GM18520 (cell line): ENCODE measurements around the gene LSM4.

ENCODE experiments used
- ATAC-seq: cut with Tn5 transposase; IDR thresholded peaks from one replicate; pipeline ENCODE4 v1.9.1; 2021; ENCODE audit not compliant: unreplicated experiment

The LSM4 gene

DNA sequence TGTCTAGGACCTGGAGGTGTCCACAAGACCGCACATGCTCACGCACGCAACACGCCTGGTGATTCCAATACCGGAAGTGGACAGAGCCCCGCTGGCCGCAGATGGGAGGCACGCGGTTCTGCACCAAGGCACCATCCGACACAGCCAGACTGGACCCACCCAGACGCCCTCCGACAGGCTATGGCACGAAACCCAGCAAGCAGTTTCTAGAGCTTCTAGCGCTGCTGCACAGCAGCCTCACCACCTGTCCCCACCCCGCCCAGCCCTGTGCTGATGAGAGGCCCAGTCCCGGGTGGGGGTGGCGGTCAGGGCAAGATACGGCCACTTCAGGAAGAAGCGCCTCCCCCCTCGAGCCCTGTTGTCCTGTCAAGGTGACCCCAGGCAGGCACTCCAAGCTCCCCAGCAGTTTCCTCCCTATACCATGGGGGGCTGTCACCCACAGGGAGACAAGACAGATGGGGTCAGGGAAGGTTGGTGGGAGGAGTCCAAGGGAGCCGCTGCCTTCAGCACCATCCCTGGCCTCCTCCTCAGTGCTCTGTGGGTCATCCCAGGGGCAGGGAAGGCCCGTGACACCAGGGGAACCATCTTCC, 11.3 kb downstream of the LSM4 start:
- ATAC-seq: no peak

DNA sequence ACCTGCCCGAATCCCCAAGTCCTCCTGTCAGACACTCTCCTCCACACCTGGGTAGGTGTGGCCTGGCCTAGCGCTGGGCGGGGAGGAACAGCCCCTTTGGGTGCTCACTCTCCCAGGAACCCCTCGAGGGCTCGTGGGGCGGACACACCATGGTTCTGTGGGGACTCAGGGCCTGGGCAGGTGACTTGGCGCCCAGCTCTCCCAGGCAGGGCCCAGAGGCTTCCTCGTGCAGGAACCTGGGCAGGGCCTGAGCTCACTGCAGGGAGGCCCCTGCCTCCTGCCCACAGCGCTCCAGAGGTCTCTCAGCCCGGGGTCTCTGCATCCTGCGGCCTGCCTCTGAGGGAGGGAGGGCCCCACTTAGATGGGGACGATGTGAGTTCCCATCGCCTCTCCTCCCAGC, 11.9 kb downstream of the LSM4 start:
- no peak for ATAC-seq

DNA sequence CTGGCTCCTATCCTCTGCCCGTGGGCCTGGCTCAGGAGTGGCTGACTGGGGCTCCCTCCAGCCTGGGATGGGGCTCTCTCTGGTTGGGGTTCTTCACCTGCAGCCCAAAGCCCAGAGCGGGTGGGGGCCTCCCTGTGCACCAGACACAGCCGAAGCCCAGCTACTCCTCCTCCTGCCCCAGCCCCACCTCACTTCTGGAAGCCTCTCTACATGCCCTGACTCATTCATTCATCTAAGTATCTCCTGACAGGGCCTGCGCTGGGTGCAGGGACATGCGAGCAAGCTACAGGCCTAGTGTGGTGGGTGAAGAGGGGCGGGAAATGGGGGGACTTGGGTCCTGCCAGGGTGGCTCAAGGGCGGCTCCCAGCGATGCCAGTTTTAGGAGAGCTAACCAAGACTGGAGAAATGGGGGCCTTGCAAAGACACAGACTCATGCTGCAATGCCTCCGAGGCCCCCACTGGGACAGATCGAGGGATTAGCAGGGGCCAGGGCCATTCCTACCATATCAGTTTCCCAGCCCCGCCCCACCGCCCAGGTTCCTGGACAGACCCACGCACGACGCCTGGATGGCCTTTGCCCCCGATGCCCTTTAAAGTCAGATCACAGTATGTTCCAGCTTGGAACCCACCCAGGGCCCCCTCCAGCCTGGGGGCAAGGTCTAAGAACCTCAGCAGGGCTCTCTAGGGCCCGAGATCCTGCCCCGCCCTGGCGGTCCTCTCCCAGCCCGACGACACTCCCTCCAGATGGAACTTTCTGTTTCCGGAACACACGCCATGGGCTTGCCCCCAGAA, 12.6 kb downstream of the LSM4 start:
- ATAC-seq: no peak

- no peak for ATAC-seq
Observed at GRCh38 chr19:18309525-18310064, 13.3 kb downstream of the LSM4 start.

DNA sequence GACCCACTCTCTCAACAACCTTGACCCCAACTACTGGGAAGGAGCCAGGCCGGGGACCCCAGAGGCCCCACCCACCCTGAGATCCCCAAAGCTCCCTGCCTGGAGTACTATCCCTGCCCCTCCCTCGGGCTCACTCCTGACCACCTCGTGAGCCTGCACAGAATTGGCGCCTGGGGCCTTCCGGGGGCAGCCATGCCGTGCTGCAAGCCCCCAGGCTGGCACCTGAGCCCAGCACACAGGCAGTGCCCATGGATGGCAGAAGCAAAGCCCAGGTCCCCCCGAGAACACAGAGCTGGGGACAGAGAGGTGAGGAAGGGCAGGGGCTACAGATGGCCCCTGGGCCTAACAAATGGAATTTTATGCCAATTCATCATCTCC, 13.9 kb downstream of the LSM4 start:
- ATAC-seq: no peak

GRCh38 chr19:18308051-18308947, 14.6 kb downstream of the LSM4 start:
- ATAC-seq: no peak

- no peak for ATAC-seq
Observed at GRCh38 chr19:18307271-18307681, 15.6 kb downstream of the LSM4 start.

DNA sequence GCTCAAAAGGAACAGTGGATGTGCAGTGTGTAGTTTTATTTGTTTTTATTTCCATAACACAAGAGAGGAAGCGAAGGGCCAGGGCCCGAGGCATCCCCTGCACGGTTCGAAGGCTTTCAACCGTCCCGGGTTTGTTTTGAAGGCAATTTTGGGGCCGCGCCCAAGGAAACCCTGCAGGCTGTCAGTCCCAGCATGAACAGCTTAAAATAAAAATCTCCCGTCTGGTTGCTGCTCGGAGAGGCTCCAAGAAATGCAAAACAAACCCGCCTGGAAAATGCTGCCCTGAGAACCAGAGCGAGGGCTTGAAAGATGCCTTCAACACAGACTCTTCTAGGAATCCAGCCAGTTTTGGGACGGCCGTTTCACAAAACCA, 16.0 kb downstream of the LSM4 start:
- ATAC-seq: no peak

GRCh38 chr19:18306209-18306887, 16.5 kb downstream of the LSM4 start:
- no peak for ATAC-seq

DNA sequence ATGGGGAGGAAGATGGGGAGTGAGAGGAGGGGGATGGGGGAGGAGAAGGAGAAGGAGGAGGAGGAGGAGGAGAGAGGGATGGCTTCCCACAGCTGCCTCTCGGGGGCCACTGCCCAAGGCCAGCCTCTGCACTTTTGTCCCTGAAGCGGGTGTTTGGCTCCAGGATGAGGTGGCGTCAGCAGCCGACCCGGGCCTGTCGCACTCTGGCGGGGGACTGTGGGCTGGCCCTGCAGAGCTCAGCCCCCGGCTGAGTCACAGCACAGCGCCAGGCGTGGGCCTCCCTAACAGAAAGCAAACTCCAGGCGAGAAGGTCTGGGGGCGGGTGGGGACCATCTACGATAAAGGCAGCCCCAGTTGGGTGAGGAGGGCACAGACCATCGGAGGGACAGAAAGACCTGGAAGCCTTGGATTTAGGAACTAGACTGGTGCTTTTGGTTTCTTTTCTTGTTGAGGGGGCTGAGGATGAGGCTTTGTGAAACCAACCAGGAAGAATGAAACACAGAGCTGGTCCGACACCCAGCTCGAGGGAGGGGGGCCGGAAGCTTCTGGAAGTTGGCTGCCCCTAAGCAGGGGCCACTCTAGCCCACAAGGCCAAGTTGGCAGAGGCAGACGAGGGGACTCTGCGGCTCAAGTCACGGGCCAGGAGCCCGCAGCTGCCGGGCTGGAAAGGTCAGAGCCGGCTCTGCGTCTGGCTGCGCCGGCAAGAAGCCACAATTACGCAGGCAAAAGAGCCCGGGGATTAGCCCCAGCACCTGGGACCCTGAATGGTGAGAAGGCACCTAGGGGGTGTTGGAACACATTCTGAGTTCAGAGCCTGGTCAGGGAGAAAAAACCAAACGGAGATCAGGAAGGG, 18.2 kb downstream of the LSM4 start:
- no peak for ATAC-seq

DNA sequence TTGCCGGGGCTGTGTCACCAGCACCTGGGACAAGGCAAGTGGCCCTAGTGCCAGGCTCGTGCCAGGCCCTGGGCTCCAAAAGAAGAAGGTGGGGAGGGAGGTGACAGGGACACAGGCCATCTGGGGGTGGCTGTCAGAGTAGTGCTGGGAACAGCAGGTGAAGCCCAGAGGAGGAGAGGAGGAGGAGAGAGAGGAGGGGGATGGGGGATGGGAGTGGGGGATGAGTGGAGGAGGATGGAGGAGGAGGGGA, 18.7 kb downstream of the LSM4 start:
- no peak for ATAC-seq

- no peak for ATAC-seq
Observed at GRCh38 chr19:18301718-18302111, 21.2 kb downstream of the LSM4 start.

DNA sequence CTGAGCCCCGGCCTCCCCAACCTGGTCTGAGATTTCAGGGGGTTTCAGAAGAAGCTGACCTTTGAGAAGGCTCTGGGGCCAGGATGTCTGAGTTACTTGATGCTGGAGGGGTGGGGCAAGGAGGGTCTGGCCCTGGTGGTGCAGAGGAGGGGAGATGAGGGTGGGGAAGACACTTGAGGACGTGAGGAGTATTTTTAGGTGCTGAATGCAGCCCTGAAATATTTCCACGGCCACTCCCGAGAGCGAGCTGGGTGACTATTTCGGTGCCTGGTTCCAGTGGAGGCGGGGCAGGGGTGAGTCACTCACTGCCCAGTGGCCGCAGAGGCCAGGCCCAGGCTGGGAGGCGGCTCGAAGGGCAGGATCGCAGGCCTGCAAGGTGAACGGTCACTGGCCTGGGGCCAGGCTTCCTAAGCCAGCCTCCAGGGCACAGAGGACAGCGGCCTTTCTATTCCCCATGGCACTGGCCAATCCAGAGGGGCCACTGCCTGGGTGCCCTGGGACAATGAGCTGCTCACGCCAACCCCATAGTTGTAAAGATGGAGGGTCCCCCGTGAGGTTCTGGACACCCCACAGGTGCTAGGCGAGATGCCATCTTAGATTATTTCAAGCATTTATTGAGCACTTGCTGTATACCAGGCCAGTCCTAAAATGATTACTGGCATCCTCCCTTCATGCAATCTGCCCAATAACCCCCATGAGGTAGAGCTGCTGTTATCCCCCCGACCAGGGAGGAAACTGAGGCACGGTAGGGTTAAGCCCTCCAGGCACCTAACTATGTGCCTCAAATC, 21.8 kb downstream of the LSM4 start:
- no peak for ATAC-seq

DNA sequence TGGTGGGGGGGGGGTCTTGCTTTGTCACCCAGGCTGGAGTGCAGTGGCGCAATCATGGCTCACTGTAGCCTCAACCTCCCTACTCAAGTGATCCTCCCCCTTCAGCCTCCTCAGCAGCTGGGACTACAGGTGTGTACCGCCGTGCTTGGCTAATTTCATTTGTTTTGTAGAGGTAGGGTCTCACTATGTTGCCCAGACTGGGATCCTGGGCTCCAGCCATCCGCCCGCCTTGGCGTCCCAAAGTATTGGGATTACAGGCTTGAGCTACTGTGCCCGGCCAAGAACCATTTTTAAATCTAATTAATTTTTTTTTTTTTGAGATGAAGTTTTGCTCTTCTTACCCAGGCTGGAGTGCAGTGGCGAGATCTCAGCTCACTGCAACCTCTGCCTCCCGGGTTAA, 23.2 kb downstream of the LSM4 start:
- ATAC-seq: no peak

- ATAC-seq: no peak
Observed at GRCh38 chr19:18298601-18299000, 24.3 kb downstream of the LSM4 start.

GRCh38 chr19:18297308-18297707, 25.6 kb downstream of the LSM4 start:
- no peak for ATAC-seq

DNA sequence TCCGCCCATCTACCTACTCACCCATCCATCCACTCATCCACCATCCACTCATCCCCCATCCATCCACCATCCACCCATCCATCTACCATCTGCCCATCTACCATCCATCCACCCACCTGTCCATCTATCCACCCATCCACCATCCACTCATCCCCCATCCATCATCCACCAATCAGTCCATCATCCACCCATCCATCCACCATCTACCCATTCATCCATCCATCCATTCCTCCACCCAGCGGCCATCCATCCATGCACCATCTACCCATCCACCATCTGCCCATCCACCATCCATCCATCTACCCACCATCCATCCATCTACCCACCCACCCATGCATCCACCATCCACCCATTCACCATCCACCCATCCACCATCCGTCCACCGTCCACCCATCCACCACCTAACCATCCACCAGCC, 27.8 kb downstream of the LSM4 start:
- ATAC-seq: no peak

DNA sequence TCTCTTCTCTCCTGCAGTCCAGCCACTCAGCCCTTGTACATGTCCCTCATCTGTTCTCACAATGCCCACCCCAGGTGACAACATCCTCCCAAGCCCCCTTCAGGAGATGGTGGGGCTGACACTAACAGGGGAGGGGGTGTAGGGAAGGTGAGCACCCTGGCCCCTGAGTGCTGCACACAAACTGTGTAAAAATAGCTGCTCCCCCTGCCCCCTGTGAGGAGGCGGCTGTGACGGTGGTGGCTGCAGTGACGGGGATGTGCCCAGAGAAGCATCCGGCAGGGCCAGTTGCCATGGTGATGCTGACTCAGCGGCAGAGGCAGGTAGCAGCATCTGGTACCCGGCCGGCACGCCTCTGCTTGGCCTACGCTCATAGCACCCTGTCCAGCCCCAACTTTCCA, 28.4 kb downstream of the LSM4 start:
- no peak for ATAC-seq

GRCh38 chr19:18293642-18294466, 29.0 kb downstream of the LSM4 start:
- ATAC-seq: no peak
